ENCODE data around the gene SPATS2.
A peak's percentile ranks its signal among the peaks of the same experiment; 100 is the strongest.

The SPATS2 gene

DNA sequence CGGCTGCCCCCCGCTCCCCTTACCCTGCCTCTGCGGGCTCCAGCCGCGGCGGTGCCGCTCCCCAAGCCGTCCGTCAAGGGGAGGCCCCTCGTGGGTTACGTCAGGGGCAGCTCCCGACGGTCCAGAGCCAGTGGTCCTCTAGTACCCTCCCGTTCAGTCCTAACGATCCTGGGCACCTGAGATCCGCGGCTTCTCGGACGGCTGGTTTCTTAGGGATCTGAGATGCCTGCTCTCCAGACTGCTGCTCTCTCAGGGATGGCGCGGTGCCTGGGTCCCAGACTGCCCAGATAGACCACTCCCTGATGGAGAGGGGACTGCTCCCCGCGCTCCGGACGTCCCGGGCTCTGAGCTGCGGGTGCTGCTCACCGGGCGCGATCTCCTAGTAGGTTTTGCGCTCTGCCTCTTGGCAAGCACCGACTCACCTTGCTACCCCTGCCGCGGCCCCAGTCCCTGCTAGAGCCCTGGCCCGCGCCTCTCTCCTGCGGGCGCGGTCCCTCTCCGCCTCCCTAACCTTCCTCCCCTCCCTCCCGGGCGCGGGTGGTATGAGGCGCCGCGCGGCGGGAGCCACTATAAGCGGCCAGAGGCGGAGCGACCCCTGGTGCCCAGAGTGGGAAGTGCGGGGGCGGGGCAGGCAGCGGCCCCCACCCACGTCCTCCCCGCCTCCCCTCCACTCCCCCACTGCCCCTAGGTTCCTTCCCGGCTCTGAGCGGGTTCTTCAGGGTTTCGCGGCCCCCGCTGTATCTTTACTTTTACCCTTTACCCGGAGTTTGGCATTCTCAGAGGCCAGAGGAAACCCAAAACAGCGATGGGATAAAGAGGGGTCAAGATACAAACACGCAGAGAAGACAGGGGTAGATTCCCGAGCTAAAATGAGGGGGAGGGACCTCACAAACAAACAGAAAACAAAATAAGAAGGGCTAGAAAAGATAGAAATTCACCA lies 30.3 kb upstream of the SPATS2 start, which contains the start of gene C1QL4:
Gene C1QL4, minus strand, starts transcription at position 544 of the 940 bp plus-strand sequence. CDS start 711 bp downstream, outside the sequence.
- DNase-seq = peak; percentile 79

DNA sequence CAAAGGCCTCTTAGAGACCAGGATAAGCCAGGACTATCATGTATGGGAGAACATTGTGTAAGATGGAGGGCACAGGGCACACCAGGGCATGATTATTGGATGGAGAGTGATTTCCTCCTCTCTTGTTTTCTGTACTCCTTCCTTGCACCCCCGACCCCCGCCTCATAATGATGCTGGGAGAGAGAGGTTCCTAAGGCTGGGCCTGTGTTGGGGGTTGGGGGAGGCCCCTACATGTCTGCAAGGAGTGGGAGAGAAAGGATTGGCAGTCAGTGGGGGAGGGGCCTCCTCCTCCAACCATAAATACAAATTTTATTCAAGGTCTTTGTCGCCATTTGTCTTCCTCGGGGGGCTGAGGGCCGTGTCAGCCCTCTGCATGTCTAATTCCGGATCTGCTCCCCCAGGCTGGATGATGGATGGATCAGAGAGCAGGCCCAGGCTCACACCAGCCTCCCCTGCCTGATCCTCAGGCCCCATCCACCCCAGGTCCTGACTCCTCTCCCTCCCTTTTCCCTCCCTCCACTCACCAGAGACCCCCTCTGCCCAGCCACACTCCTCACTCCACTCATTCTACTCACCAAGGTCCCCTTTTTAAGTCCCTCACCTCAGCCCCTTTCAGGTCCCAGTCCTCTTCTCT lies 28.3 kb upstream of the SPATS2 start:
- no peak for DNase-seq

DNA sequence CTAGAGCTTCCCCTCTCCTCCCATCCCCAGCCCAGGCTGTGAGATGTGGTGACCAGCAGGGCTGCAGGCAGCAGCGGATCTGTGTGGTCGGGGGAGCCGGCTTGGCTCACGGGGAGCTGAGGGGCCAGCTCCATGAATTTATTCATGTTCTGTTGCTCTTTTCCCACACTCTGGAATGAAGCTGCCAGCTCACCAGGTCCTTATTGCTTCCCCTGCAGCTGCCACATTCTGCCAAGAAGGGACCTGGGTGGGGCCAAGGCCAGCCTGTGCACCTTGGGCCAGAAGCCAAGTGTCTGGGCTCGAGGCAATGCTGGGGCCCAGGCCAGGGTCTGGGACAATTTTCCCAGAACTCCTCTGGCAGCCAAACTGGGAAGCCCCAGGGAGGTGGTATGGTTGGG lies 27.8 kb upstream of the SPATS2 start:
- DNase-seq = no peak

DNA sequence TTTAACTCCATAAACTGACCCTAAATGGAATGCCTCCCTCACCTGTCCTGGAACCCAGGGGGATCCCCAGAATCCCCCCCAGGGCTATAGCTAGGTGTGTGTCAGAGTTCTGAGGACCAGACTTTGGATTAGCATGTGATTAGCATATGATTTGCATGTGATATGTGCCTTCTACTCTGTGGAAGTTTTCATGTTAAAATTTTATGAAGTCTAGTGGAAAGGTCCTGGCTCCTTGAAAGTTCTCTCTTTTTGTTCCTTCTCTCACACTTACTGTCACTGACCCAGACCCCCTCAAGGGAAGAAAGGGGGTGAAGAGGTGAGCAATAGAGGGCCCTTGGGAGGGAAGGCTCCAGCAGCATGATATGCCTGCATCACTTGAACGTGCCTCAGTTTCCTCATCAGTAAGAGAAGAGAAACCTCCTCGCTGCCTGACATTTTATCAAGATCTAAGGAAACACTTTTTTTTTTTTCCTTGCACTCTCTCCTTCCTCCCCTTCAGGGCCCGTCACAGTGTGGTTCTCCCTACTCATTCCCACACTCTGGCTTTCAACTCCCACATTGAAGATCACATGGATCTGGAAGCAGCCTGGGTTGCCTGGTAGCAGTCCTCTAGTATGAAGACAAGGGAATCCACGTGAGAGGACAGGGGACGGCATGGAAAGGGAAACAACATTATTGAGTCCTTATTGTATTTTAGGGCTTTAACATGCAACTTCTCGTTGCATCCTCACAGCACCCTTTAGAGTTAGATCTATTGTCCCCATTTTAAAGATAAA lies 27.0 kb upstream of the SPATS2 start:
- no peak for DNase-seq

DNA sequence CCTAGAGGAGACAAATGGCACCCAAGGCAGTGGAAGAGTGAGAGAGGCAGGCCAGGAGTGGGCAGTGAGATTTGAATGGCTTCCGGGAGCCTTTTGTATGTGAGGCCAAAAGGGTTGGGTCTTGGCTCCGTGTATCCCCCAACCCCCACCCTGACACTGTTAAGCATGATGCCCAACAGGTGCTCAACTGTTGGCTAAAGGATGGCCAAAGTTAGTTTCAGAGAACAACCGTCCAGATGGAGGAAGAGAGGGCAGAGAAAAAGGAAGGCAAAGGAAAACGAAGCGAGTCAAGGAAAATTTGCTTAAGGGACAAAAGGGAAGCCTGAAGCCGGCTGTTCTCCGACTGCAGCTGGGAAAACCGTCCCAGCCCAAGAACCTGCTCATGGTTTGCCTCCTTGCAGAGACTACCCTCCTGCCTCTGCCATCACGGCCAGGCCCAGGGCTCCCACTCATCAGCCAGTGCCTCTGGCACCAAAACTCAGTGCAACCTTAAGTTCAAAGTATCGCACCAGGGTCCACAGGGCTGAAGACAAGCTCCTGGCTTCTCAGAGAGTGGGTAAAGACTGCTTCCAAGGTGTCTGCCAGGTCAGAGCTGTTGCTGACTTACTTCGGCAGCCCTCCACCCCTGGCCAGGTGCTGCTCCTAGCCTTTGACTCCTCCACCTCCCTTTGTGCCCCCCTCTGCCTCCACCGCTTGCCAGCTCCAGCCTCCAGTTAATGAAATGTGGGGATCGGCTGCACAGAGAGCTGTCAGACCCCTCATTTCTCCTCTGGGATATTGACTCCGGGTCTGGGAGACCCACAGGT lies 26.1 kb upstream of the SPATS2 start:
- no peak for DNase-seq

DNA sequence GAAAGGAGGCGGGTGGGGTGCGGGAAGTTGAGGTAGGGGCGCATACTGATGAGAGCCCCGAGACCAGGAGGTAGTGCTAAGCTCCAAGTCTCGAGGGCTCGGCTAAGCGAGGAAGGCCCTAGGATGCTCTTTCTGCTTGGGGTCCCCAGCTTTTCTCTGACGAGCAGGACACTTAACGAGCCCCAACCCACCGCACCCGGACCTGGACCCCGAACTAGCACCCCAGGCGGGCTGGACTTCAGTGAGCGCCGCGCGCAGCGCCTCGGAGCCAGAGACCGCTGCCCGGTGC lies 25.5 kb upstream of the SPATS2 start:
- no peak for DNase-seq

DNA sequence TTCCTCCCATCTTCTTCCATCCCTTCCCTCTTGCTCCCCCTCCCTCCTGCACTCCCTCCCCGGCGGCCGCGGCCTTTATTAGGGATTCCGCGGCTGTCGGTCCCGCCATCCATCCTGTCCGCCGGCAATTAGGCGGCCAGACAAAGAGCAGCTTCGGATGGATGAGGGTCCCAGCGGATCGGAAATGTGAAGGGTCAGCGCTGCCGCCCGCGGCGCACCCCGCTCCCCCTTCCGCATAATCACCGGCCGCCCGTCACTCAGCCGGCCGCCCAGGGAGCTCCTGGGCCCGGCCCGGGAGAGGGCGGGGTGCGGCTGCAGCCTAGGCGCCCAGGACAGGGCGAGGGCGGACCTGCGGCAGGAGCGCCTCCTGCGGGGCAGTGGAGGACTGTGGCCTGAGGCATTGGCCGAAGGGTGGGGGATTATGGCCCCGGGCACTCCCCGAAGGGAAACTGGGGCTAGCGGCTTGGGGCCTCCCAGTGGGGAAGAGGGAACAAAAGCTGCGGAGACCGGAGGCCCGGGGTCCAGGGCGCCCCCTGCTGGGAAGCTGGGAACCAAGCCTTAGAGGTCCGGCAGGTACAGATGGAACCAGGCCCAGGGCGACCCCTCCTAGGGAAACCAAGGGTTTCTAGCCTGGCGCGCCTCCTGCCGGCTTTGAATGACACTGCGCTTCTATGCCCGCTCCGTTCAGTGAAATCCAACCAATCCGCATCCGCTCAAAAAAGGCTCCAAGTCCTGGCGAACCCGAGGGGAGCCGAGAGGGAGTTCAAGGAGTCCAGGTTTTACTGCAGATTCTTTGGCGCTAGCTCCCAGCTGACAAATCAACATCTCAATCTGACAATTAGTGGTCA lies 25.0 kb upstream of the SPATS2 start:
- peak; percentile 87 for DNase-seq

DNA sequence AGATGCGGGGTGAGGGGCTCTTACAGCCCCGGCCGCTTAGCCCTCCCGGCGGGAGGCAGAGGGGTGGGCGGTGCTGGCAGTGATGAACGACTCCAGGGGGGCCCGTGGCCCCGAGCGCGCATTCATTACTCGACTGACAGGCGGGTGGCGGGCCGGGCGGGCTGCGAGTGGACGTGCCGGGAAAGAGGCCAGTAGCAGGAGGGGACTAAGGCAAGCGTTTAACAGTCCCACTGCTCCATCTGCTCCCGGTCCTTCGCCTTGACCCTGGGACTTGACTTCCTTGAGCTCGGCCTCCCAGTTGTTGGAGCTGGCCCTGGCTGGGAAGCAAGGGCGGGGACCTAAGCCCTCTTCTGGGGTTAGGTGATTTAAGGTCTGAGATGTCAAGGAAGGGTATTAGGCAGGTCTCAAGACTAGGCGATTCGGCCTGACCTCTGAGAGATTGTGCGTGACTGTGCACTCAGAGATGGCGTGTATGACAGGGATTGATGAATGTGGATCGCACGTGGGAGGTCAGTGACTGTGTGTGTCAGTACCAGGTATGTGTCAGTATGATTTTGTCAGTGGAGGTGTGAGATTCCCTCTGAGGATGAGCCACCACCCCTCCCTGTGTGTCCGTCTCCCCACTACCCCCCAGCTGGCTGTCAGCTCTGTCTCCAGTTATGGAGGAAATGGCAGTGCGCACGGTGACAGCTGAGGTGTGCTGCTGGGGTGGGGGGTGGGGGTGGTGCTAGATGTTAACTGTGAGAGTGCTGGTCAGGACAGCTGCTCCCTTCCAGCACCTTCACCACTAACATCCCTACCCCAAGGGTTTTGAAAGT lies 24.1 kb upstream of the SPATS2 start:
- DNase-seq = no peak

DNA sequence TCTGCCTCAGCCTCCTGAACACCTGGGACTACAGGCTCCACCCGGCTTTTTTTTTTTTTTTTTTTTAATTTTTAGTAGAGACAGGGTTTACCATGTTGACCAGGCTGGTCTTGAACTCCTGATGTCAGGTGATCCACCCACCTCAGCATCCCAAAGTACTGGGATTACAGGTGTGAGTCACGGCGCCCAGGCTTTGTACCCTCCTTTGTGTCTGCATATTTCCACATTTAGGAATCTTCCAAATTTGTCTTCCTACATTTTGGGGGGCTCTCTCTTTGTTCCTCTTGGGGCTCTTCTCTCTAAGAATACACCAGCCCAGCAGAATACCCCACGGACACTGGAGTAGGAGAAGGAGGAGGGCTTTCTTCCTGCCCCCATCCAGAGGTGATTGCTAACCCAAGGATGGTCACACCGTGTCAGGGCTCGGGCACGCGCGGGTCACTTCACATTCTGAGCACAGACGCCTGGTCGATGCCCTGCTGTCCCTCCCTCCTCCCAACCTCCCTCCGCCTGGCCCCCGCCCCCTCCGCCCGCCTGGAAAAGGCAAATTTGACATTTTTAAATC lies 22.7 kb upstream of the SPATS2 start:
- no peak for DNase-seq

DNA sequence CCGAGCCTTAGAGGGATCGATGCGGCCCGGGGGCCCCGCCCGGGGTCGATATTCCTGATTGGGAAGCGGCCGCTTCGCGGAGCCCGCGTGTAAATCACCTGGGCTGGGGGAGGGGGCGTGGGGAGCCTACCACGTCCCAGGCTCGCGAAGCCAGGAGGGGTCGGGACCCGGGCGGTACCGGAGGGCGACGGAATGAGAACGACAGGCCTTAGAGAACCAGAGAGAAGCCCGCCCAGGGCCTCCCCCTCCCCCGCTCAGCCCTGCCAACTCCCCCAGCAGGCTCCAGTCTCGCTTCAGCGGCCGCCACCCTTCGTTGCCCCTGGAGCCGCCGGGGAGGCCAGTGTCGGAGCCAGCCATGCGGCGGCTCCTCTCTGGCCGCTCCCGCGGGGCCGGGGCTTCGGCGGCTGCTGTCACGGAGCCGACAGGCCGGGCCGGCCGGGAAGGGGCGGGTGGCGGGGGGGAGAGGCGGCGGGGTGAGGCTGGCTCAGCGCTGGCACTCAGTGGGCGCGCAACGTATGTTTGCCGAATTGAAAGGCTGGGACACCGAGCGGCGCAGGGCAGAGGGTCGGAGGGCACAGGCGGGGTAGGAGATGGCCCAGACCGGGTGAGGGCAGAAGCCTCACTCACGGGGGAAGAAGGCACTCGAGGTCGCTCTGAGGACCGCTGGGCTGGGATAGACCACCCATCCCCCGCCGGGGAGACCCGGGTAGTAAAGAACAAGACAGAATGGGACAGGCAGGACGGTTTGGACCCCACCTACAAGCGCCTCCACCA lies 22.0 kb upstream of the SPATS2 start:
- DNase-seq = no peak

DNA sequence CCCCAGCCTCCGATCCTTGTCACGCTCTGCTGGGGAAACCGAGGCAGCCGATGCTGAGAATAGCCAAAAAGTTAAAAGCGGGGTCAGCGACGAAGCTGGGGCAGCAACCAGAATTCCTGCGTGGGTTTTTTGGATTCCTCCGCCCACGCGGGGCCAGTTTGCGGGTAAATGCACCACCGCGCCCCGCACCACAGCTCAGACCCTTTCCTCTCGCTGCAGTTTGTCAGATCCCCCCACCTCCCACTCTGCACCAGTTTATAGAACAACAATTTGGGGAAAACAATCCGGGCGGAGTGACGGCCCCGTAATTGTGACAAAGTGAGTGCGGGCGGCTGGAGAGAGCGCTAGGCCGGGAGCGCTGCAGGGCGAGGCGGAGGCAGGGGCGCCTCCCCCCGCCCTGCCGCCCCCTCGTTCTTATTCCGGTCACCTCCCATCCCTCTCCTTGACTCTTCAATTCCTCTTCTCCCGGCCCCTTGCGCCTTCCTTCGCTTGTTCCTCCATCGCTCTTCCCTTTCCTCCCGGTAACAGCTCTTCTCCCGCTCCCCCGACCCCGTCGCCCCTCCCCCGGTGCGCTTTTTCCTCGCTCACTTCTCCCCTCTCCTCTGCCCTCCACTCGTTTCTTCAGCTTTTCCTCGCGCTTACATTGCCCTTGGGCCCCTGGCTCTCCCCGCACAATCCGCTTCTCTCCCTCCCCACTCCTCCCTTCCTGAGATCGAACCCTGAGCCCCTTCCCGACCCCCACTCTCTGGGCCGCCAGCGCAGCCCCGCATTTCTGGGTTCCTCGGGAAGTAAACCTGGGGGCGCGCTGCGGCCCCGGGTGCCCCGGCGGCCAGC lies 21.2 kb upstream of the SPATS2 start:
- no peak for DNase-seq

DNA sequence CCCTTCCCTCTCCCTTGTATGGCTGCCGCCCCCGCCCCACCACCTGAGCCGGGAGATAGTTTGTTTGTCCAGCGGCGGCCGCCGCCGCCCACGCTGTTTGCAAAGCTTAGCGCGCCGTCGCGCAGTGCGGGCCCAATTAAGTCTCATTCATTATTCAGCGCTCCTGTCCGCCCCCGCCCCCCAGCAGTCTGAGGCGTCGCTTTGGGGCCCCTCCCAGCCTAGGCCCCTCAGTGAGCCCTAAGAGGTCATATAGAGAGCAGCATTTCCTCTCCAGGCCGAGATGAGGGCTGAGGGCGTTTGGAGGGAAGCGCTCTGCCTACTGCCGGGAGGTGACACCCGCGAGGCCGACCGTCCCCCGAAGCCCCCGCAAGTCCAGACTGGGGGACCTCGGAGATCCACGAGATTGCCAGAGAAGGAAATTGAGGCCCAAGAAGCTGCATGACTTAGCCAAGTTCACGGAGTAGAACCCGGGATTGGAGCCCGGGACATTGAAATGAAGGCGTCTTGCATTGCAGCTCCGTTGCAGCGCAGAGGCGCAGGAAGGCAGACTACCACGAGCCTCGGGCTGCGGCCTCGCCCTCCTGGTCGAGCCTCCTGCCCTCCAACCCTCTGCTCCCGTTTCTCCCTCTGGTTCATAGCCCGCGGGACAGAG lies 20.5 kb upstream of the SPATS2 start, which contains the start of gene DNAJC22:
Gene DNAJC22, plus strand, starts transcription at position 230 of the 652 bp plus-strand sequence. CDS start 1,985 bp downstream, outside the sequence.
- no peak for DNase-seq

DNA sequence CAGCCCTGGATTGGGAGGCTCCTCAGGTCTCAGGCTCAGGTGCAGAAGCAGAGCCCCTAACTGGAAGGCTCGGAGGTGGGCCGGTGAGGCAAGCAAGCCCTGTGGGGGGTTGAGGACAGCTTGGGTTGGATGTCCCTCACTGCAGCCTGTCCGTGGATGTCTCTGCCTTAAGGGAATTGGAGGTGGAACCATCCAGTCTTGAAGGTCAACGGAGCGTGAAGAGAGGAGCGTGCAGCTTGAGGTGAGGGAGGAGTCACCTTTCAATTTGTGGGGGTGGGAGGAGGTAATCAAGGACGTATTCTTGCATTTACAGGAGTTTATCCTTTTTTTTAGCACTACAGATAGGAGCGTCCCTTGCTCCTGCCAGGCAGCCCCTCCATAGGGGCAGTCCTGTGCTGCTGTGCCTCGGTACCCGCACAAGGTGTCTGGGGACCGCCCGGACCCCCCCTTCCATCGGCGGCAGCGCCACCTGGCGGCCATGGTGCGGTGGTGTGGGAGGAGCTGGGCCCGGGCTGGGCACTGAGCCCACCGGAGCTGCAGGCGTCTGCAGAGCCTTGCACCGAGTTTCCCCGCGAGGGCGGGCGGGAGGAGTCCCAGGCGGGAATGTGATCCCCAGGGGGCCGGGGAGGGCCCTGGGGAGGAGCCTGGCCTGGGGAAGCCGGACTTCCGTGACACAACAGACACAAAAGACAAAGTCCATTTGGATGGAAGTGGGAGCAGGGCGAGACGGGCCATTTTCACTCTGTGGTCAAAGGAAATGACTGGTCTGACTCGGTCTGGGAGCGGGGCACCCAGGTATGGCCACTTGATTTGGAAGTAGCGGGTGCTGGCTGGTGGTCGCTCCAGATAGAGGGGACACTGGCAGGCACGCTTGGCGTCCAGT lies 19.7 kb upstream of the SPATS2 start:
- peak; percentile 93 for DNase-seq

DNA sequence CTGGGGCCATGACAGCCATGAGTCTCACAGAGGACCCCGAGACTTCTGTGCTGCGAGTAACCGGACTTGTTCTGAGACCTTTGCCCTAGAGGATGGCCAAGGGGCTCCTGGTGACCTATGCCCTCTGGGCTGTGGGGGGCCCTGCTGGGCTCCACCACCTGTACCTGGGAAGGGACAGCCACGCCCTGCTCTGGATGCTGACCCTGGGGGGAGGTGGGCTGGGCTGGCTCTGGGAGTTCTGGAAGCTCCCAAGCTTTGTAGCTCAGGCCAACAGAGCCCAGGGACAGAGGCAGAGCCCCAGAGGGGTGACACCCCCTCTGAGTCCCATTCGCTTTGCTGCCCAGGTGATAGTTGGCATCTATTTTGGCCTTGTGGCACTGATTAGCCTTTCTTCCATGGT lies 18.5 kb upstream of the SPATS2 start:
- DNase-seq = no peak

DNA sequence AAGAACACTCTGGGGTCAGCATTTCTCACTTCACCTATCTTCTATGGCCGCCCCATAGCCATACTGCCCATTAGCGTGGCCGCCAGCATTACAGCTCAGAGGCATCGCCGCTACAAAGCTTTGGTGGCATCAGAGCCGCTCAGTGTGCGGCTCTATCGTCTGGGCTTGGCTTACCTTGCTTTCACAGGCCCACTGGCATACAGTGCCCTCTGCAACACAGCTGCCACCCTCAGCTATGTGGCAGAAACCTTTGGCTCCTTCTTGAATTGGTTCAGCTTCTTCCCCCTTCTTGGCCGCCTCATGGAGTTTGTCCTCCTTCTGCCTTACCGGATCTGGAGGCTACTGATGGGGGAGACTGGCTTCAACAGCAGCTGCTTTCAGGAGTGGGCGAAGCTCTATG lies 18.0 kb upstream of the SPATS2 start:
- no peak for DNase-seq

DNA sequence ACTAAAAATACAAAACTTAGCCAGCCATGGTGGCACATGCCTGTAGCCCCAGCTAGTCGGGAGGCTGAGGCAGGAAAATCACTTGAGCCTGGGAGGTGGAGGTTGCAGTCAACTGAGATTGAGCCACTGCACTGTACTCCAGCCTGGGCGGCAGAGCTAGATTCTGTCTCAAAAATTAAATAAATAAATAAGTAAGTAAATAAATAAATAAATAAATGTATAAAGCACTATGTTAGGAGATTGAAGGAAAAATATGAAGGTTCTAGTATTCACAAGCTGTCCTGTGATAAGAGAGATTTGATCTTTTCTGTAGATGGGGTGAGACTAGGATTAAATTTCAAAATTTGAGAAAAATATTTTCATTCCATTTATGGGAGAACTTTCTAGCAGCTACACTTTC lies 14.9 kb upstream of the SPATS2 start:
- DNase-seq = no peak

DNA sequence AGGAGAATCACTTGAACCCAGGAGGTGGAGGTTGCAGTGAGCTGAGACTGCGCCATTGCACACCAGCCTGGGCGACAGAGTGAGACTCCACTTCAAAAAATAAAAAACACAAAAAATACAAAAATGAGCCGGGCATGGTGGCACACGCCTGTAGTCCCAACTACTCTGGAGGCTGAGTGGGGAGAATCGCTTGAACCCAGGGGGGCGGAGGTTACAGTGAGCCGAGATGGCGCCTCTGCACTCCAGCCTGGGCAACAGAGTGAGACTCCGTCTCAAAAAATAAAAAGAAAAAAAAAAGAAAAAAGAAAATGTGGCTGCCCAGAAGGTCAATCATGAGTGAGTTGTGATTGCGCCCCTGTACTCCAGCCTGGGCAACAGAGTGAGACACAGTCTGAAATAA lies 11.3 kb upstream of the SPATS2 start:
- no peak for DNase-seq
